MG63 (cell line): ENCODE data around the gene ARID5B. TPM values are rescaled to one million over a fixed set of nuclear protein-coding genes. Genes with fewer than 3 reads are reported as not detected.

ENCODE experiments used
- DNase-seq: peaks from one replicate; pipeline ENCODE4 v3.0.0-alpha.2; 2020
- H3K27me3 ChIP-seq: fragments of 250-450 bp; sonication (Bioruptor Pico); 2 replicates; pipeline ENCODE4 v1.5.1; 2020; ENCODE audit warnings: mild to moderate bottlenecking, moderate library complexity
- H3K36me3 ChIP-seq: fragments of 250-450 bp; sonication (Bioruptor Pico); 2 replicates; pipeline ENCODE4 v1.5.1; 2020; ENCODE audit warnings: mild to moderate bottlenecking, moderate library complexity
- H3K4me3 ChIP-seq: fragments of 250-450 bp; sonication (Bioruptor Pico); 2 replicates; pipeline ENCODE4 v1.5.1; 2020; ENCODE audit warnings: mild to moderate bottlenecking, moderate library complexity
- H3K9me3 ChIP-seq: fragments of 250-450 bp; sonication (Bioruptor Pico); 2 replicates; pipeline ENCODE4 v1.5.1; 2020; ENCODE audit warnings: mild to moderate bottlenecking, moderate library complexity
- total RNA-seq: library from RNA; depleted of rRNA; stranded (reverse); fragments of >200 nt; shearing (Covaris generic); gene quantifications from 2 replicates; pipeline ENCODE4 v1.2.3, GENCODE V29; 2014; ENCODE audit warnings: low replicate concordance

ARID5B gene
- total RNA-seq, 1 experiment from 2014 or later: 12.8 TPM

GRCh38 chr10:61878740-61879068, 22.8 kb upstream of the ARID5B start:
- H3K9me3 ChIP-seq: no peaks in the 10 kb centered on the region
- no peaks in the 10 kb centered on the region for H3K27me3 ChIP-seq
- H3K36me3 ChIP-seq: no peaks in the 10 kb centered on the region
- no peak overlapping the region for H3K4me3 ChIP-seq
- no peak for DNase-seq

- H3K9me3 ChIP-seq: no peaks in the 10 kb centered on the region
- H3K36me3 ChIP-seq: no peaks in the 10 kb centered on the region
- peak; percentile 57 for DNase-seq
- no peak overlapping the region for H3K4me3 ChIP-seq
- no peaks in the 10 kb centered on the region for H3K27me3 ChIP-seq
These were observed 18.7 kb upstream of the ARID5B start for GRCh38 chr10:61882621-61883370.

GRCh38 chr10:61883371-61884025, 18.0 kb upstream of the ARID5B start:
- H3K9me3 ChIP-seq: no peaks in the 10 kb centered on the region
- no peak for DNase-seq
- H3K36me3 ChIP-seq: no peaks in the 10 kb centered on the region
- H3K4me3 ChIP-seq: no peak overlapping the region
- H3K27me3 ChIP-seq: no peaks in the 10 kb centered on the region

- Histone ChIP-seq H3K36me3 (no peaks in the 10 kb centered on the region), H3K27me3 (no peaks in the 10 kb centered on the region), H3K9me3 (no peaks in the 10 kb centered on the region), H3K4me3 (no peak overlapping the region)
- DNase-seq: no peak
These were observed 13.7 kb upstream of the ARID5B start for GRCh38 chr10:61887772-61888171.

GRCh38 chr10:61888744-61889143, 12.8 kb upstream of the ARID5B start:
- DNase-seq: no peak
- Histone ChIP-seq H3K9me3 (no peaks in the 10 kb centered on the region), H3K36me3 (no peaks in the 10 kb centered on the region)

GRCh38 chr10:61890430-61890829, 11.1 kb upstream of the ARID5B start:
- DNase-seq: no peak
- no peaks in the 10 kb centered on the region for H3K27me3 ChIP-seq
- no peak overlapping the region for H3K4me3 ChIP-seq
- no peaks in the 10 kb centered on the region for H3K9me3 ChIP-seq
- no peaks in the 10 kb centered on the region for H3K36me3 ChIP-seq

More at GRCh38 chr10:61888744-61889143, 12.8 kb upstream of the ARID5B start:
- Histone ChIP-seq H3K27me3 (no peaks in the 10 kb centered on the region), H3K4me3 (no peak overlapping the region)

GRCh38 chr10:61890881-61891409, 10.6 kb upstream of the ARID5B start:
- DNase-seq: no peak
- H3K4me3 ChIP-seq: no peak overlapping the region
- no peaks in the 10 kb centered on the region for H3K9me3 ChIP-seq
- no peaks in the 10 kb centered on the region for H3K27me3 ChIP-seq
- H3K36me3 ChIP-seq: no peaks in the 10 kb centered on the region

GRCh38 chr10:61891906-61892585, 9.5 kb upstream of the ARID5B start:
- H3K4me3 ChIP-seq: no peak overlapping the region
- no peaks in the 10 kb centered on the region for H3K36me3 ChIP-seq
- DNase-seq: no peak
- H3K9me3 ChIP-seq: no peaks in the 10 kb centered on the region
- H3K27me3 ChIP-seq: no peaks in the 10 kb centered on the region

- no peak for DNase-seq
- no peaks in the 10 kb centered on the region for H3K36me3 ChIP-seq
- no peaks in the 10 kb centered on the region for H3K27me3 ChIP-seq
- H3K9me3 ChIP-seq: no peaks in the 10 kb centered on the region
- H3K4me3 ChIP-seq: no peak overlapping the region
These were observed 8.5 kb upstream of the ARID5B start for GRCh38 chr10:61892961-61893360.

GRCh38 chr10:61894133-61894532, 7.4 kb upstream of the ARID5B start:
- Histone ChIP-seq H3K4me3 (no peak overlapping the region), H3K27me3 (no peaks in the 10 kb centered on the region), H3K9me3 (no peaks in the 10 kb centered on the region), H3K36me3 (no peaks in the 10 kb centered on the region)
- DNase-seq: no peak

GRCh38 chr10:61895898-61896600, 5.5 kb upstream of the ARID5B start:
- Histone ChIP-seq H3K4me3 (no peak overlapping the region), H3K36me3 (no peaks in the 10 kb centered on the region), H3K27me3 (no peaks in the 10 kb centered on the region), H3K9me3 (no peaks in the 10 kb centered on the region)
- no peak for DNase-seq

GRCh38 chr10:61896854-61897661, 4.4 kb upstream of the ARID5B start:
- H3K36me3 ChIP-seq: no peaks in the 10 kb centered on the region
- H3K27me3 ChIP-seq: no peaks in the 10 kb centered on the region
- H3K9me3 ChIP-seq: no peaks in the 10 kb centered on the region
- no peak overlapping the region for H3K4me3 ChIP-seq
- DNase-seq: peak; percentile 50

- Histone ChIP-seq H3K36me3 (no peaks in the 10 kb centered on the region), H3K4me3 (no peak overlapping the region), H3K27me3 (no peaks in the 10 kb centered on the region), H3K9me3 (no peaks in the 10 kb centered on the region)
- peak; percentile 38 for DNase-seq
These were observed 3.6 kb upstream of the ARID5B start for GRCh38 chr10:61897671-61898434.

GRCh38 chr10:61898435-61898778, 3.1 kb upstream of the ARID5B start:
- Histone ChIP-seq H3K36me3 (no peaks in the 10 kb centered on the region), H3K4me3 (no peak overlapping the region), H3K27me3 (no peaks in the 10 kb centered on the region), H3K9me3 (no peaks in the 10 kb centered on the region)
- no peak for DNase-seq

- DNase-seq: no peak
- Histone ChIP-seq H3K36me3 (no peaks in the 10 kb centered on the region), H3K9me3 (no peaks in the 10 kb centered on the region), H3K4me3 (peak overlapping the region; percentile 73), H3K27me3 (no peaks in the 10 kb centered on the region)
These were observed 2.4 kb upstream of the ARID5B start for GRCh38 chr10:61899069-61899531.

GRCh38 chr10:61899663-61899996, 1.9 kb upstream of the ARID5B start:
- Histone ChIP-seq H3K4me3 (peak overlapping the region; percentile 73), H3K9me3 (no peaks in the 10 kb centered on the region), H3K36me3 (no peaks in the 10 kb centered on the region), H3K27me3 (no peaks in the 10 kb centered on the region)
- DNase-seq: no peak
